Mucosa of descending colon (tissue), 3 donors: ENCODE data around the gene PAGR1. TPM values are rescaled to one million over a fixed set of nuclear protein-coding genes. Genes with fewer than 3 reads are reported as not detected.
A peak's percentile ranks its signal among the peaks of the same experiment; 100 is the strongest.

Experiments used
- ATAC-seq: fragments of 200-7000 bp; cut with Tn5 transposase; one replicate; pipeline ENCODE4 v1.9.1; 2020; ENCODE audit warnings: mild to moderate bottlenecking, moderate library complexity
- DNase-seq, 3 donors: peaks; one replicate each; pipeline ENCODE4 v3.0.0-alpha.2; 2020
- H3K36me3 ChIP-seq: fragments of 200-600 bp; one replicate; pipeline ENCODE4 v1.8.0; 2021; ENCODE audit warnings: low read depth, mild to moderate bottlenecking
- H3K4me1 ChIP-seq: fragments of 200-600 bp; one replicate; pipeline ENCODE4 v1.8.0; 2021; ENCODE audit warnings: low read depth, mild to moderate bottlenecking
- H3K4me3 ChIP-seq: fragments of 200-600 bp; one replicate; pipeline ENCODE4 v1.8.0; 2021; ENCODE audit warnings: mild to moderate bottlenecking
- H3K9me3 ChIP-seq: fragments of 200-600 bp; one replicate; pipeline ENCODE4 v1.8.0; 2021; ENCODE audit warnings: mild to moderate bottlenecking
- CTCF ChIP-seq: fragments of 200-600 bp; IDR thresholded peaks from one replicate; pipeline ENCODE4 v1.8.0; 2022; ENCODE audit warnings: antibody characterized with exemption, mild to moderate bottlenecking
- intact Hi-C, 2 donors: fragments of 100-400 bp; cut with DNase I in 1 of 2; cut with micrococcal nuclease in 1 of 2; formaldehyde crosslinking; loops; one replicate each; pipeline versions ENCODE4 v1.11.0 to v1.11.1; 2022; cut with DNase I, micrococcal nuclease
- total RNA-seq, 3 donors: library from RNA; stranded (reverse); fragmentation: NEBNext Ultra II Directional in 2 of 3; extraction: Animal tissue kit (Norgen Biotek cat#: 25700) in 2 of 3; gene quantifications; one replicate each; pipeline versions ENCODE4 v1.2.1 to v1.2.4, GENCODE V29; 2021 to 2023
- donor health status: DM: no; HTN: no; CAD: no; lungs with moderate emphysema.
- donor health status: DM: no; HTN: no; CAD: no.
- donor health status: DM: no; HTN: yes; CAD: no.

The PAGR1 gene
- total RNA-seq, 3 donors from 2014 or later: 15.6 to 25.1 (median 20.5) TPM

- Histone ChIP-seq H3K36me3 (peaks cover 40% of the 10 kb centered on the region), H3K4me3 (no peak overlapping the region), H3K4me1 (no peaks in the 10 kb centered on the region), H3K9me3 (no peaks in the 10 kb centered on the region)
- no peak for TF ChIP-seq CTCF
- ATAC-seq (no peak), DNase-seq (no peak)
- intact Hi-C loops: no loop called here
Measured at GRCh38 chr16:29843931-29844330, 28.0 kb downstream of the PAGR1 start.

GRCh38 chr16:29844575-29845331, 28.8 kb downstream of the PAGR1 start:
- TF ChIP-seq CTCF: no peak
- no peak for ATAC-seq
- intact Hi-C loops: no loop called here

GRCh38 chr16:29845656-29846055, 29.7 kb downstream of the PAGR1 start:
- ATAC-seq (no peak), DNase-seq (no peak)
- intact Hi-C loops: no loop called here
- H3K9me3 ChIP-seq: no peaks in the 10 kb centered on the region
- no peak for TF ChIP-seq CTCF
- H3K4me1 ChIP-seq: no peaks in the 10 kb centered on the region
- peaks cover 36% of the 10 kb centered on the region for H3K36me3 ChIP-seq
- H3K4me3 ChIP-seq: no peak overlapping the region

More at GRCh38 chr16:29844575-29845331, 28.8 kb downstream of the PAGR1 start:
- Histone ChIP-seq H3K4me1 (no peaks in the 10 kb centered on the region), H3K9me3 (no peaks in the 10 kb centered on the region), H3K36me3 (peaks cover 36% of the 10 kb centered on the region), H3K4me3 (no peak overlapping the region)
- no peak for DNase-seq

GRCh38 chr16:29848420-29849297, 32.7 kb downstream of the PAGR1 start:
- TF ChIP-seq CTCF: peak; percentile 95
- H3K4me3 ChIP-seq: no peak overlapping the region
- ATAC-seq (peak; percentile 92), DNase-seq (peak; percentile 82 to 89 (median 86))
- no peaks in the 10 kb centered on the region for H3K9me3 ChIP-seq
- intact Hi-C loops: no loop called here
- peaks cover 23% of the 10 kb centered on the region for H3K36me3 ChIP-seq
- no peaks in the 10 kb centered on the region for H3K4me1 ChIP-seq

- H3K4me3 ChIP-seq: no peak overlapping the region
- TF ChIP-seq CTCF: no peak
- DNase-seq: no peak
- H3K9me3 ChIP-seq: no peaks in the 10 kb centered on the region
- intact Hi-C loops: no loop called here
- ATAC-seq: no peak
- no peaks in the 10 kb centered on the region for H3K4me1 ChIP-seq
- peaks cover 18% of the 10 kb centered on the region for H3K36me3 ChIP-seq
Measured at GRCh38 chr16:29849505-29849904, 33.6 kb downstream of the PAGR1 start.
